ENCODE results near the gene UGT2B10.
"Not testable (repeated sequence)": the region's sequence is repeated elsewhere in the genome, so short reads cannot be mapped to it uniquely, and the experiment has no call there.

The UGT2B10 gene

DNA sequence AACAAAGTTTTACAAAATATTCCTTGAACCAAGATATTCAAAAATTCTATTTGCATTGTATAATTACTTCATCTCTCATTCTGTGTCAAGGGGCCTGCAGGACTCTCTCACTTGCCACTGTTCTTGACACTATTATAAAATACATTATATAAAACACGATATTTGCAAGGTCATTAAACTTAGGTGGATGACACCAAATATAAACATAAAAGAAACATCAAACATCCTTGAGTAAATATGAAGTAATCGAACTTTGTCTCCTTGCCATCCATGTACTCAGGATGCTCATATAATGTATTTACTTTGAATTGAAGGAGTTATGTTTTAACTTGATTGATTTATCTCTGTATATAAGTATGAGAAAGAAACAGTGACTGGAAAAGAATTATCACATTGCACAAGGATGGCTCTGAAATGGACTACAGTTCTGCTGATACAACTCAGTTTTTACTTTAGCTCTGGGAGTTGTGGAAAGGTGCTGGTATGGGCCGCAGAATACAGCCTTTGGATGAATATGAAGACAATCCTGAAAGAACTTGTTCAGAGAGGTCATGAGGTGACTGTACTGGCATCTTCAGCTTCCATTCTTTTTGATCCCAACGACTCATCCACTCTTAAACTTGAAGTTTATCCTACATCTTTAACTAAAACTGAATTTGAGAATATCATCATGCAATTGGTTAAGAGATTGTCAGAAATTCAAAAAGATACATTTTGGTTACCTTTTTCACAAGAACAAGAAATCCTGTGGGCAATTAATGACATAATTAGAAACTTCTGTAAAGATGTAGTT, at the start of gene UGT2B10:
Gene UGT2B10, plus strand, starts transcription at position 378 of the 793 bp plus-strand sequence. Its CDS starts 26 bp downstream, at position 404.
- DNase-seq: not testable (repeated sequence)

DNA sequence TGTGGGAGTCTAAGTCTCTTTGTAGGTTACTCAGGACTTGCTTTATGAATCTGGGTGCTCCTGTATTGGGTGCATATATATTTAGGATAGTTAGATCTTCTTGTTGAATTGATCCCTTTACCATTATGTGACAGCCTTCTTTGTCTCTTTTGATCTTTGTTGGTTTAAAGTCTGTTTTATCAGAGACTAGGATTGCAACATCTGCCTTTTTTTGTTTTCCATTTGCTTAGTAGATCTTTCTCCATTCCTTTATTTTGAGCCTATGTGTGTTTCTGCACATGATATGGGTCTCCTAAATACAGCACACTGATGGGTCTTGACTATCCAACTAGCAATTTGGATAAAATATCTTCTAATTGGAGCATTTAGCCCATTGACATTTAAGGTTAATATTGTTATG, 44.0 kb upstream of the UGT2B10 start:
- DNase-seq: not testable (repeated sequence)

- no peak for DNase-seq
These were observed 42.1 kb upstream of the UGT2B10 start for GRCh38 chr4:68773699-68774098.

GRCh38 chr4:68780232-68780631, 35.6 kb upstream of the UGT2B10 start:
- no peak for DNase-seq

DNA sequence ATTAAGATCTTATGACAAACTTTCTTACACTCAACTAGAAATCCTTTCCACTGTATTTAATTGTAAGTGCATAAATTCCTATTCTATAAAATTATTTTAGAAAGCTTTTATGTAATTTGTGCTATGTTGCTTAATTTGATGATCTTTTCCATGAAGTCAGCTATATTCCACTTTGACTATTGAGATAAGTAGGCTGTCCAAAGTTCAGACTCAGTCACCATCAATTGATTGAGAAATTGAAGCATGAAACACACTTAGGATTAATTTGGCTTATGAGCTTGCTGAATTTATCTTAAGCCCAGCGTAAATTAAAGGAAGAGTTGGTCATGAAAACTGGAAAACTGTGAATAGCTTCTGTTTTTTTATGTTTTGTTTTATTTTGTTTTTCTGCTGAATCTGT, 18.7 kb upstream of the UGT2B10 start:
- DNase-seq: no peak

DNA sequence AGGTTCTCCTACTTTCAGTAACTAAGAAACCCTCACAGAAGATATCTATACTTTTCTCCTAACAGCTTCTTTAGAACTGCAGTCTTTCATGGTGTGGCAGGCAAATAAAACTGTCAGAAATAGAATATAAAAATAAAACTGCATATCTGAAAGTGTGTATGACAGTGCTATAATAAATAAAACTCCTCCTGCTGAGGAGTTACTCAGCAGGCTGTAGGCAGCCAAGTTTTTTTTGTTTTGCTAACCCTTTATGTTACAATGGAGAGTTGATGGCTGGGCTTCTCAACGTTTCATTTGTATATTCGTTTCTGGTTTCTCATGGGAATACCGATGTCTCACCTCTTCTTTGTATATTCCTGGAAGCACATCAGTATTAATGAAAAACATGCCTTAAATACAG, 18.2 kb upstream of the UGT2B10 start:
- DNase-seq: no peak

DNA sequence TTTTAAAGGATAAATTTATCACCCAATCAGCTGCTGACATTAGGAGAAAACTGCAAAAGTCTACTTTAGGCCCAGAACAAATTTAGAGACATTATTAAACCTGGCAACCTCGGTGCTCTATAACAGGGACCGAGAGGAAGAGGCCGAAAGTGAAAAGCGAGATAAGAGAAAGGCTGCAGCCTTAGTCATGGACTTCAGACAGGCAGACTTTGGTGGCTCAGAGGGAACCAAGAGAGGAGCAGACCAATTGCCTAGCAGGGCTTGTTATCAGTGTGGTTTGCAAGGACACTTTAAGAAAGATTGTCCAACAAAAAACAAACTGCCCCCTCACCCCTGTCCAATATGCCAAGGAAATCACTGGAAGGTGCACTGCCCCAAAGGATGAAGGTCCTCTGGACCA, 12.8 kb upstream of the UGT2B10 start:
- DNase-seq: no peak

- DNase-seq: no peak
These were observed 7.7 kb upstream of the UGT2B10 start for GRCh38 chr4:68808060-68808459.

- no peak for DNase-seq
These were observed 4.9 kb upstream of the UGT2B10 start for GRCh38 chr4:68810919-68811318.

DNA sequence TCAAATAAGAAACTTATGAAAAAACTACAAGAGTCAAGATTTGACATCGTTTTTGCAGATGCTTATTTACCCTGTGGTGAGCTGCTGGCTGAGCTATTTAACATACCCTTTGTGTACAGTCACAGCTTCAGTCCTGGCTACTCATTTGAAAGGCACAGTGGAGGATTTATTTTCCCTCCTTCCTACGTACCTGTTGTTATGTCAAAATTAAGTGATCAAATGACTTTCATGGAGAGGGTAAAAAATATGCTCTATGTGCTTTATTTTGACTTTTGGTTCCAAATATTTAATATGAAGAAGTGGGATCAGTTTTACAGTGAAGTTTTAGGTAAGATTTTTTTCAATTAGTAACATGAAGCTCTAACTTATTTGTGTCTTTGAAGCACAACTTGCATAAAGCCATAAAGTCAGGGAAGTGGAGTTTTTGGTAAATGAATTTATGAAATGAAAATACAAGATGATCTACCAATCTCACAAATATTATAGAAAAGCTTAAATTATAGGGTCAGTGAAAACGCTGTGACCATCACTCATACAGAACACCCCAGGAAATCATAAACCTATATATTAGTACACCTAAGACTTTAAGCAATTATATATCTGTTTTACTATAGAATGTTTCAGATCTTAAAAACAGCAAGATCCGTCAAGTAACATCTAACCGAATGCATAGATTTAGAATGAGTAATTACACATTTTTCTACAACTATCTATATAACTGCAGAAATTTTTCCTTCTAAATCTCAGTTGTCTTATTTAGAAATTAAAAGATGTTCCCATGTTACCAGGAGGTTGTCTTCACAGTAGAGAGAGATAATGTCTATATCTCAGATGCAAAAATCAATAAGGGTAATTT, 844 bp downstream of the UGT2B10 start:
- DNase-seq: not testable (repeated sequence)

DNA sequence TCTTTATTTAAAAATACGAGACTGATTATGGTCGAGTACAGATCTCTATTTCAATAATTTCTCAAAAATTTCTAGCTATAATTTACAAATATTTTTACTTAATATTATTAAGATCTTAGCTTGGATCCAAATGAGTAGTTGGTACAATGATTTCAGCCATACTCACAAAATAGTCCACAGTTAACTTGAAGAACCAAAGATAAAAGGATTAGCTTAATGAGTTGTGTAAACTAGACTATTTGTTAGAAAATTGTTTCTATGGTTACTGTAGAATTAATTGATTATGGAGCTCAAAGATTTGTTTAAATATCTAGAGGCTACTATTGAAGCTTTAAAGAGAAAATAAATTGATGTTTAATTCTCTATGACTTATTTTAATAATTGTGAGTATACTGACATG, 1.6 kb downstream of the UGT2B10 start:
- DNase-seq: no peak

DNA sequence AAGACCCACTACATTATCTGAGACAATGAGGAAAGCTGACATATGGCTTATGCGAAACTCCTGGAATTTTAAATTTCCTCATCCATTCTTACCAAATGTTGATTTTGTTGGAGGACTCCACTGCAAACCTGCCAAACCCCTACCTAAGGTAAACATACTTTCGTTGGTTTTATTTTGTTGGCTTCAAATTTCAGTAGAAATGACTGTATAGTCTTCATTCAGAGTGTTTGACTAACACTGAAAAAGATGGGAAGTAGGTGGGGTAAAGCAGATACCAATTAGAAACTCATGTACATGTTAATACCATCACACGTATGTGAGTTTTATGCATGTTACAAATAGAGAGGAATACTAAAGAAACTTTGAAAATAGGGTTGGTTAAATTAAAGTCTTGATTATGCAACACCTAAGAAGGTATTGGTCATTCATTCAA, 2.3 kb downstream of the UGT2B10 start:
- not testable (repeated sequence) for DNase-seq

DNA sequence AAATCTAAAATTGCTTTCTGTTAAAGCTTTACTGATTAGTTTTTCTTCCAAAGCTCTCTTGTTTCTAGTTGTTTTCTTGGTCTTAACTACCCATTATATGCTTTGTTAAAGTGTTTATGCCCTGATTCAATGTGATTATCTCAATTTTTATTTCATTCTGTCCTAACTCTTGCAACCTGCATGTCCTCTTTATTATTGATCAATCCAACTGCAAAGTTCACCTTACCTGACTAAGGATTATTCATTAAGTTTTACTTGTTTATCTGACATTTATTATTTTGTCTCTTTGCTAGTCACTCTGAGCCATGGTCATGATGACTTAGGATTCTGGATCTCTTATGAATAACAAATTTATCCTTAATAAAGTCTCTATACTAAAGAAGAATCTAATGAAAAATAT, 15.8 kb downstream of the UGT2B10 start:
- no peak for DNase-seq

DNA sequence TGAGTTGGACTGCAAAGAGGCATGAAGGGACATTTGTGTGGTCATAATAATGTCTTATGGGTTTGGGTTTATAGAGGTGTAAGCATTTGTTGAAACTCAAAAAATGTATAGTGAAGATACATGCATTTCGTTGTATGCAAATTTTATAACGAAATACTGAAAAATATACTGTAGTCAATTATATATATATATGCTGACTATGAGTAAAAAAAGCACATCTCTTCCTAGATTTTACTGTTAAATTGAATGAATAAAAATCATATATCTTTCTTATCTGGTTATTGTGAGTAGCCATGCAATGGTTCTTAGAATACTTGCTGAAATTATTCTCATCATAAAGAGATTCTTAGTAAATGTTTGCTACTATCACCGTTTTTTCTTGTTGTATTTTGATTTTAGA, 34.5 kb downstream of the UGT2B10 start:
- no peak for DNase-seq

DNA sequence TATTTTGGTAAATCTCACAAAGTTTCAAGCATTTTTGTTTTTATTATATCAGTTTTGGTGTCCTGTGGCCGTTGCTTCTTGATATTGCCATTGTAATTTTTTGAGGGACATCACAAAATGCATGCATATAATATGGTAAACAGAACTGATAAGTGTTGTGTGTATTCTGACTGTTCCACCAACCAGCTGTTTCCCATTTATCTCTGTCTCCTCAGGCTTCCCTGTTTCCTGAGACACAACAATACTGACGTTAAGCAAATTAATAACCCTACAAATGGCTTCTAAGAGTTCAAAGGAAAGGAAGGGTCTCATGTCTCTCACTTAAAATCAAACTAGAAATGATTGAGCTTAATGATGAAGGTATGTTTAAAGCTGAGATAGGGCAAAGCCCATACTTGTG, 40.0 kb downstream of the UGT2B10 start:
- DNase-seq: no peak

GRCh38 chr4:68858039-68858438, 42.2 kb downstream of the UGT2B10 start:
- DNase-seq: no peak

GRCh38 chr4:68859655-68860054, 43.9 kb downstream of the UGT2B10 start:
- no peak for DNase-seq

DNA sequence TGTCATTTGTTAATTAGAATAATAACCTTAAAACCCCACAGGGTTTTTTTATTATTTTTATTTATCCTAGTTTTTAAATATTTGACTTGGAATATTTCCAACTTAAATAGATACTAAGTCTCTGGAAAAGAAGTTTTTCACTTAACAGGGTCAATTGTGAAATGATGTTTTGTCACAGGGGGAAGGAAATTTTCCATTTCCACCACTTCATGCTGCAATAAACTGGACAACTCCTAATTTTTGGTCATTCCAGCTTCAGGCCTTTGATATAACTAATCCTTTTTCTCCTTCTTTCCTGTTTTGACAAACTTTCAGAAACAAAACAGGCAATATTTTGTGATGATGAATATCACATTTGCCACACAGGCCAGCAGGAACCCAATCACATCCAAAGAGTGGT, 45.3 kb downstream of the UGT2B10 start:
- DNase-seq: no peak

- no peak for DNase-seq
These were observed 48.8 kb downstream of the UGT2B10 start for GRCh38 chr4:68864438-68865187.

- DNase-seq: no peak
These were observed 49.4 kb downstream of the UGT2B10 start for GRCh38 chr4:68865188-68865638.

GRCh38 chr4:68865760-68866159, 50.0 kb downstream of the UGT2B10 start:
- no peak for DNase-seq

GRCh38 chr4:68869274-68869773, 53.5 kb downstream of the UGT2B10 start:
- no peak for DNase-seq
